ENCODE data around the gene TCFL5.

DNA sequence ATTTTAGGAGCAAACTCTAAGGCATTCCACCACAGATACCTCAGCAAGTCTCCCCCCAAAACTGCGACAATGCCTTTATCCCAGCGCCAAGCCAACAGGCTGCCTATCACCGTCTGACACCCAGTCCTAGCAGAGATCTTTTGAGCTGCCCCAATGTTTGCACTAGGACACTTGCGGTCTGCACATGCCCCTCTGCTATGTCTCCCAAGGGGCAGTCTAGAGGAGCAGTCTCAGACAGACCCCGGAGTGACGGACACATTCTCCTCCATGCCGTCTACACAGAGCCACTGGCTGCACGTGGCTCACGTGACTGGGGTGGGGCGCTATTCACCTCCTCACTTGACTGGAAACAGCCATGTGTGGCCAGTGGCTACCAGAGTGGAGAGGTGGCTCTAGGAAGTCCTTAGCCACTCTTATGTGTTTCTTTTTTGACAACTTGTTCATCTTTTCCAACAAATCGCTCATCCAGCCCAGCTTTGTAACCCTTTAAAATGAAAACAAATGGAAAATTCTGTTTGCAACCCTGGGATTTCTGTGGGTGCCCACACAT is 48.7 kb upstream of the TCFL5 start:
- TF ChIP-seq CTCF (IDR thresholded peaks at IDR 0.05; ENCODE audit: insufficient read depth, low read length, poor library complexity, severe bottlenecking) (no peak), EZH2phosphoT487 (conservative IDR thresholded peaks at IDR 0.05; ENCODE audit: low read length) (no peak)

All from SU-DHL-6 (cell line).